Nephron (organoid): ENCODE data around the gene PCNA.

ENCODE experiments used
- H3K27ac Mint-ChIP-seq, 3 experiments: 2 replicates each; pipeline ENCODE4 v1.8.0; 2020; ENCODE audit warnings: mixed read lengths in 3 of 3, mild to moderate bottlenecking in 2 of 3, moderate library complexity in 1 of 3
- H3K27me3 Mint-ChIP-seq: 2 replicates; pipeline ENCODE4 v1.8.0; 2021; ENCODE audit warnings: low read depth, mild to moderate bottlenecking, moderate library complexity, mixed read lengths
- H3K36me3 Mint-ChIP-seq: 2 replicates; pipeline ENCODE4 v1.8.0; 2020; ENCODE audit warnings: low read depth, mixed read lengths
- H3K4me1 Mint-ChIP-seq: 2 replicates; pipeline ENCODE4 v1.8.0; 2020; ENCODE audit warnings: mixed read lengths
- H3K4me3 Mint-ChIP-seq, 3 experiments: 2 replicates each; pipeline ENCODE4 v1.8.0; 2020; ENCODE audit warnings: mild to moderate bottlenecking in 3 of 3, mixed read lengths in 3 of 3, moderate library complexity in 2 of 3
- H3K9me3 Mint-ChIP-seq: 2 replicates; pipeline ENCODE4 v1.8.0; 2020; ENCODE audit warnings: mixed read lengths
- CTCF ChIP-seq, 3 experiments: fragments of 200-600 bp; sonication (generic); IDR thresholded peaks; one replicate each; pipeline ENCODE4 v1.5.0; 2021; ENCODE audit warnings: antibody characterized with exemption in 3 of 3; ENCODE audit not compliant: unreplicated experiment in 3 of 3

PCNA gene

GRCh38 chr20:5159928-5160327 lies 40.2 kb upstream of the PCNA start:
- Mint-ChIP-seq H3K36me3 (peaks cover 3% of the 10 kb centered on the region), H3K4me3 (no peak overlapping the region), H3K4me1 (peaks cover 32% of the 10 kb centered on the region), H3K9me3 (no peaks in the 10 kb centered on the region), H3K27ac (no peak overlapping the region), H3K27me3 (no peaks in the 10 kb centered on the region)
- no peak for TF ChIP-seq CTCF (IDR thresholded peaks at IDR 0.05; ENCODE audit: unreplicated experiment in 3 of 3)

GRCh38 chr20:5156675-5157448 lies 37.1 kb upstream of the PCNA start:
- H3K36me3 Mint-ChIP-seq: peaks cover 3% of the 10 kb centered on the region
- H3K9me3 Mint-ChIP-seq: no peaks in the 10 kb centered on the region
- TF ChIP-seq CTCF (IDR thresholded peaks at IDR 0.05; ENCODE audit: unreplicated experiment in 3 of 3): no peak
- H3K4me1 Mint-ChIP-seq: peaks cover 30% of the 10 kb centered on the region
- H3K27me3 Mint-ChIP-seq: no peaks in the 10 kb centered on the region
- H3K27ac Mint-ChIP-seq: no peak overlapping the region
- no peak overlapping the region for H3K4me3 Mint-ChIP-seq

- H3K27ac Mint-ChIP-seq: no peak overlapping the region
- H3K27me3 Mint-ChIP-seq: no peaks in the 10 kb centered on the region
- peaks cover 34% of the 10 kb centered on the region for H3K4me1 Mint-ChIP-seq
- H3K4me3 Mint-ChIP-seq: no peak overlapping the region
- no peak for TF ChIP-seq CTCF (IDR thresholded peaks at IDR 0.05; ENCODE audit: unreplicated experiment in 3 of 3)
- no peaks in the 10 kb centered on the region for H3K9me3 Mint-ChIP-seq
- H3K36me3 Mint-ChIP-seq: peaks cover 3% of the 10 kb centered on the region
These were observed 35.6 kb upstream of the PCNA start for GRCh38 chr20:5155404-5155803.

GRCh38 chr20:5154543-5154925 lies 34.8 kb upstream of the PCNA start:
- no peaks in the 10 kb centered on the region for H3K27me3 Mint-ChIP-seq
- no peak overlapping the region for H3K27ac Mint-ChIP-seq
- H3K36me3 Mint-ChIP-seq: peaks cover 3% of the 10 kb centered on the region
- TF ChIP-seq CTCF (IDR thresholded peaks at IDR 0.05; ENCODE audit: unreplicated experiment in 3 of 3): no peak
- H3K4me3 Mint-ChIP-seq: no peak overlapping the region
- H3K9me3 Mint-ChIP-seq: no peaks in the 10 kb centered on the region
- H3K4me1 Mint-ChIP-seq: peaks cover 34% of the 10 kb centered on the region

GRCh38 chr20:5153612-5154542 lies 34.1 kb upstream of the PCNA start:
- H3K27me3 Mint-ChIP-seq: no peaks in the 10 kb centered on the region
- no peak for TF ChIP-seq CTCF (IDR thresholded peaks at IDR 0.05; ENCODE audit: unreplicated experiment in 3 of 3)
- no peaks in the 10 kb centered on the region for H3K9me3 Mint-ChIP-seq
- H3K27ac Mint-ChIP-seq: no peak overlapping the region
- no peak overlapping the region for H3K4me3 Mint-ChIP-seq
- H3K36me3 Mint-ChIP-seq: peaks cover 3% of the 10 kb centered on the region
- peaks cover 37% of the 10 kb centered on the region for H3K4me1 Mint-ChIP-seq
